Activated T-helper 1 cell treated with anti-CD3 and anti-CD28 coated beads, Interleukin-2, amount 50 U/mL, for 16 hours (primary cell): Measurements from ENCODE around the gene USP32.

Experiments used
- DNase-seq, 2 donors: peaks; one replicate each; pipeline ENCODE4 v3.0.0-alpha.2; 2020; ENCODE audit warnings: low read depth in 1 of 2, low spot score in 1 of 2

Gene USP32

DNA sequence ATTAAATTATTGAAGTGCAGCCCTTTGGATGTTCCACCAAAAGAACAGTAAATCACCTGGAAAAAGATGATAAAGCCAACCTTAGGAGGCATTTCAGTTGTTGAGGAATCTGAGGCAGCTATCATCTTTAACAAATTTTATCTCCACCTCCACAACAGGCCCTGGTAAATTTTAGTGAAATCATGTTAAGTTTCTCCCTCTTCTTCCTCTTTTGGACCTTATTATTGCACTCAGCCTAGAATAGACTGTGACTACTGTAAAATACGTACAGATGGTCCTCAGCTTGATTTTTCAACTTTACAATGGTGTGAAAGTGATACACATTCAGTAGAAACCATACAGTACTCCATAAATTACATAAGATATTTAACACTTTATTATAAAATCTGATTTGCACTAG, 90.3 kb downstream of the USP32 start:
- DNase-seq: no peak

DNA sequence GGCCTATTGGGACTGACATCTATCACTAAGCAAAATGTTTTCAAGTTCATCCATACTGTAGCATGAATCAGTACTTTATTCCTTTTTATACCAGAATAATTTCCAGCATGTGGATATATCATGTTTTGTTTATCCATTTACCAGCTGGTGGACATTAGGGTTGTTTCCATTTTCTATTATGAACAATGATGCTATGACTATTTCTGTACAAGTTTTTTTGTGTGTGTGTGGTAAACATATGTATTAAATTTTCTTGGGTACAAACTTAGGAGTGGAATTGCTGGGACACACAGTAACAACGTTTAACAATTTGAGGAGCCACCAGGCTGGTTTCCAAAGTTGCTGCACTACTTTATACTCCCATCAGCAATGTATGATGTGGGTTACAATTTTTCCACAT, 91.0 kb downstream of the USP32 start:
- no peak for DNase-seq

DNA sequence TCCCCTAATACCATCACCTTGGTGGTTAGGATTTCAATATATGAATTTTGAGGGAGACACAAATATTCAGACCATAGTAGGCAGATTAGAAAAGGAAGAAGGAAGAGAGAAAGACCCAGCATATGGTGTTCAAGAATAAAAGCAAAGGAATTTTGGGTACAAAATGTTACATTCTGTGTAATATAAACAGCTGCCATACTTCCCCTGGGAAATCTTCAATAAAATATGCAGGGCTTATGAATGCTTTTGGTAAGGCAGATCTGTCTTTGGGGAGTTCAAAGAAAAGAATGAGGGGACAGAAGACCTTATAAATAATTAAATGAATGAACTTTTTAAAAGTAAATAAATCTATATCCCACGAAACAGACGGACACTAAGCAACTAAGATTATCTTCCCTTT, 91.9 kb downstream of the USP32 start:
- DNase-seq: no peak

DNA sequence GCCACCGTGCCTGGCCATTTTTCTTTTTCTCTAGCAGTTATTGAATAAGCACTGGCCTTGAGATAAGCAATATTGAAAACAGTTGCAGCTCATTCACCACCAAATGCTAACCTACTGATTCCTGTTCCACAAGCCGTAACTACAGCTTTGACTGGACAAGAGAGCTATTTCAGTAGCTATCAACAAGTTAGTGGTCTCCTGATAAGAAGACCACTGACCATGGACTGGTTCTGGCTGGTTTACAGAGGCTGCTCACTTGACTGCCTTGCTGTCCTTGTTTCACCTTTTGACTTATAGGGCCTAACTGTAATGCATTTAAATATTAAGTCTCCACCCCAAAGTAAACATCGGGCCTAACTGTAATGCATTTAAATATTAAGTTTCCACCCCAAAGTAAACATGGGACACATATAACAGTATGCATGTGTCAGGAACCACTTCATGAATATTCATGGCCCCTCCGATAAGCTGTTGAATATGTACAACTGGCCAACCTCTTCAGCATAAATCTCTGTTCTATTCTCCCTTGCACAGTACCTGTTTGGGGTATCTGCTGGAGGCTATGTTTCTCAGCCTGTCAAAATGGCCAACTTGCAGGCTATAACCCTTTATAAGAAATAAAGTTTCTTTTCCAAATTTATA, 94.1 kb downstream of the USP32 start:
- DNase-seq: no peak

DNA sequence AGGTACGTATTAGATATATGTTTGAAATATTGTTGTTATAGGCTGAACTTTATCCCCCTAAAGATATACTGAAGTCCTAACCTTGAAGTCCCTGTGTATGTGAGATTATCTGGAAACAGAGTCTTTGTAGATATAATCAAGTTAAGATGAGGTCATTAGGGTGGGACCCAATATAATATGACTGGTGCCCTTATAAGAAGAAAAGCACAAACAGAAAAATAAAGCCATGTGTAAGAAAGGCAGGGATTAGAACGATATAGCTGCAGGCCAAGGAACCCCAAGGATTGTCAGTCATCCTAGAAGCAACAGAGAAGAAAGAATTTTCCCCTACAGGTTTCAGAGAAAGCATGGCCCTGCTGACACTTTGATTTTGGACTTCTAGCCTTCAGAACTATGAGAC, 95.8 kb downstream of the USP32 start:
- DNase-seq: no peak

DNA sequence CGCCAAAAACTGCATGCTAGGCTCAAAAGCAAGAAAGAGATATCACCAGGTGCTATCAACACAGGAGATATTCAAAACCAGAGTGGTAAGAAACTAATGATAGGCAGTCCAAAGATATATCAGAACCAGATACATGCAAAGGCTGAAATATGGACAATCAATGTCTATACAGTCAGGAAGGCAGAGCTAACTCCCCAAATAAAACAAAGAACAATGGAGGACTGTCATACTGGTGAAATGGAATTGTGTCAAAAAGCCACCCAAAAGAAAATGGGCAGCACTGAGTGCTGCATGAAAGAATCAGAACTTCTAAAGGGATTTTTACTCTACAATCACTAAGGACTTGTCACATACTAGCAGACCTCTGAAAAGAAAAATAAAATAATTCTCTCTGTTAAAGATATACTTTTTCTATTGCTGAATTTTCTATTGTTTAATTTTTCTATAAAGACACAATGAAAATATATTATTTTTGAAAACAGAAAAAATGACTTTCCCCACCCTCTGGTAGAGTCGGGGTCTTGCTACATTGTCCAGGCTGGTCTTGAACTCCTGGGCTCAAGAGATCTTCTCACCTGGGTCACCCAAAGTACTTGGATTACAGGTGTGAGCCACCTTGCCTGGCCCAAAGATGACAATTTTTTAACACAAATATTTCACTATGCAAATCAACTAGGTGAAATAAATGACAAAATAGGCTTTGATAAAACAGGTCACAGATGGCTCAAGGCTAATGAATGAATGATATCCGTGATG, 98.2 kb downstream of the USP32 start:
- DNase-seq: no peak

DNA sequence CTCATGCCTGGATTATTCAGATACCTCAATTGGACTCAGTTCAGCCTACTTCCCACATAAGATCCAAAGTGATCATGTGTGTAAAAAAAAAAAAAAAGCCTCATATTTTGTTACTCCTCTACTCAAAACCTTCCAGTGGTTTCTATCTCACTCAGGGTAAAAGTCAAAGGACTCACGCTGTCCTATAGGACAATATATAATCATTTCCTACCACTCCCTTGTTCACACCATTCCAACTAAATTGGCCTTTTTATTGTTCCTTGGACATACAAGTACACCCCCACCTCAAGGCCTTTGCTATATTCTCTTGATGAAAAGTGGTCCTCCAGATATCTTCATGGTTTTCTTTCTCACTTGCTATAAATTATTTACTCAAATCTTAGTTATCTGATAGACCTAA, 99.2 kb downstream of the USP32 start:
- DNase-seq: no peak

DNA sequence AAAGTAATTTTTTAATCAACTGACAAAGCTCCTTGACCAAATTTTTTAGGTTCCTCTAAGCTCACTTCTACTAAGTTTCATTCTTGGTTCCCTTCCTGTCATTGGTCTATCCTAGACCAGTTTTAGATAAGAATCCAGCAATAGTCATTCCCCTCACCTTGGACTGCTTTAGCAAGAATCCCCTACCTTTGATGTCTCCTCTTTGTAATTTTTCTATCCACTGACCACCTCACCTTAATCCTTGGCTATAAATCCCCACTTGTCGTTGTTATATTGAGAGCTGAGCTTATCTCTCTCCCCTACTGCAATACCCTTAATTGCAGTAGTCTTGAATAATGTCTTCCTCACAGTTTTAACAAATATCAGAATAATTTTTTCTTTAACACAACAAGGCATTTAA, 107.2 kb downstream of the USP32 start:
- DNase-seq: no peak

DNA sequence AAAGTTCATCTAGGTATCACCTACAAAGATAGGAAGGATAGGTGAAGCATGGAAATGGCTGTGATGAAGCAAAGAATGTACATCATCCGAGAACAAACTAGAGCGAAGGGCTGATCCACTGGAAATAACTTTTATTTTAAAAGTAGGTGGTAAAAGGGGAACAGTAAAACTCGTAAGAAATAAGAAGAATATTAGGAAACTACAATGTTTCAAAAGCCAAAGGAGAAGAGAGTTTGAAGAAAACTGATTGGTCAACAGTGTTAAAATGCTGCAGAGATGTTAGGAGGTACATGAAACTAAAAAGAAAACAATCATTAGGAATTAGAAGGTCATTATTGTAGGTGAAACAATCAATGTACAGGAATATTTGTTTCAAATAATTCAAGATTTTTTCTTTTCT, 108.1 kb downstream of the USP32 start:
- no peak for DNase-seq

DNA sequence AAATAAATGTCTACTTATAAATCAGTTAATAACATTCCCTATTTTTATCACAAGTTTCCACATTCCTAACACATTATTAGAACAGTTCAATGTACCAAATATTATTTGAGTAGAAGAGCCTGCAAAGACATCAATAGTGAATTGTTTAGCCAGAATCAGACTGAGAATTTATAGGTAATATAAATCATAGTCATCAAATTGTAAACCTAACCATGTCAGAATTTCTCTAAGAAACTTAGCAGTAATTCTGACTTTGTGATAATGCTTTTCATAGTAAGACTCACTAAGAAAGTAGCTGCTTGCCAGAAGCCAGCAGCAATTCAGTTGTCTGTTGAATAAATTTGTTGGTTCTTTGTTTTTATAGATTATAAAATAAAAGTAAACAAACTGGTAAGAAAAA, 111.3 kb downstream of the USP32 start:
- no peak for DNase-seq

DNA sequence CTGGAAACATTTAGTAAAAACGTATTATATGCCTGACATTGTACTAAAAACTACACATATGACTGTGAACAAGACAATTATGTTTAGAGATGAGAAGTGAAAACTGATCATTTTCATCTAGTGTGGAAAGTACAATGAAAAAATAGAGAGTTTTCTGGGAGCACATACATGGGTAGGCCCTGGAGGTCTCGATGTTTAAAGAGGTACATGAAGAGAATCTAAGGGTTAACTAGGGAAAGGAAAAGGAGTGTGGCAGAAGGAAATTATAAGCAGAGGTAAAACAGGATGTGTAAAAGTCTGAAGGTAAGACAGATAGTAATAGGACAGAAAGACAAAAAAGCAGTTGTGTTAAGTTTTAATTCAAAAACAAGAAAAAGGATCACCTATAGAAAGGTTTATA, 113.7 kb downstream of the USP32 start:
- DNase-seq: no peak

DNA sequence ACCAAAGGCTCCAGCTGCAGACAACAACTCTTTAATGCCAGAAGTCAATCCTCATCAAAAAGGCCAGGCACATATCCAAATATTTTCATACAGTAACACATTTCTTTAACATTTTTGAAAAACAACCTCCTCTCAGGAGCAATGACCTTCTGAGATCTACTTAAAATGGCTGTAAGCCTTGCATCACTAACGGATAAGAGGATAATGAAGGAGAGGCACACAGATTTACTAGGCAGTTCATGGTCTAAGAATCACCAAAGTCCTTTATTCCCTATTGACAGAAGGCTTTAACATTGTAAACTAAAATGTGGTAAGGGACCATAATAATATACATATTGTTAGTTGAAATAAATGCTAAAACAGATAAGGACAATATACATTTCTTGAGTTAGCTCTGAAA, 114.7 kb downstream of the USP32 start:
- no peak for DNase-seq

DNA sequence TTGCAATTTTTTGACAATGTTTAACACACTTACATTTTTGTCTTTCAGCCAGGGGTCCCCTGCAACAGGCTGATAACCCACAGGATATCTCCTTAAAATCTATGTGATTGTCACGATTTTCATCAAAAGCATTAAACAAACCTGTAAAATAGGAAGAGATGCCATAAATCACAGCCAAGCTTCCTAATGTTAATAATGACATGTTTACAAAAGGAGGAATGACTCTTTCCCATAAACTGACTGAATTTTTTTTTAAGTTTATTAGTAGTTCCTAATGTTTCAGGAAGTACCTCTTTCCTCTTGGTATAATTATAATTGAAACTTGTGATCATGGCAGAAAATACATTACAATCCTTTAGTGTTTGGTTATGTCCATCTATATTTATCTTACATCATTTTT, 122.5 kb downstream of the USP32 start:
- no peak for DNase-seq

DNA sequence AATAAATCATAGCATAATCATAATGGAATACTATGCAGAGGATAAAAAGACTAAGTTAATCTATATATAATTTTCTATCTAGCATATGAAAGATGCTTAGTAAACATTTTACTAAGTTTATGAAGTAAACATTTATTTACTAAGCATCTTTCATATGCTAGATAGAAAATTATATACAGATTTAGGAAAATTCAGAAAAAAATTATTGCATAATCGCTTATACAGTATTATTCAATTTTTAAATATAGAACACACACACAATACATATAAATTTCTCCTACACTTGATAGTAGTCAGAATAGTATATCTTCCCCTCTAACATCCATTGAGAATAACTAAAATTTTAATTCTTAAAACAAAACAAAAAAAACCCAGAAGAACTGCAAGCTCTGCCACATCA, 131.4 kb downstream of the USP32 start:
- DNase-seq: no peak

DNA sequence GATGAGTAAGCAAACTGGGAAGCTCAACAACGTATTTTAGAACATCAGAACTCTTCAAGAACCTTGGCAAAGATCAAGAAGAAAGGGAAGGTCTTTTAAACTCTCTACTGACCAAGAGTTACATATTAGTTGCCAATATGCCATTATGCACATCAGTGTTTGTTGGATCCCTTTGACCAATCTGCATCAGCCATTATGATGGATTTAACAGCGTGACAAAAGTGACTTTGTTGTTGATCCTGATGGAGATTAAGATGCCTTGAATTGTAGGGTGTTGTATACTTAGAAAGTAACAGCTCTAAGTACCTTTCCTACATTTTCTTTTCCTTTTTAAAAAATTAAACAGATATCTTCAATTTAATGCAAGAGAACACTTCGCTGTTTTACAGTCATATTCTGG, 133.6 kb downstream of the USP32 start:
- DNase-seq: no peak

DNA sequence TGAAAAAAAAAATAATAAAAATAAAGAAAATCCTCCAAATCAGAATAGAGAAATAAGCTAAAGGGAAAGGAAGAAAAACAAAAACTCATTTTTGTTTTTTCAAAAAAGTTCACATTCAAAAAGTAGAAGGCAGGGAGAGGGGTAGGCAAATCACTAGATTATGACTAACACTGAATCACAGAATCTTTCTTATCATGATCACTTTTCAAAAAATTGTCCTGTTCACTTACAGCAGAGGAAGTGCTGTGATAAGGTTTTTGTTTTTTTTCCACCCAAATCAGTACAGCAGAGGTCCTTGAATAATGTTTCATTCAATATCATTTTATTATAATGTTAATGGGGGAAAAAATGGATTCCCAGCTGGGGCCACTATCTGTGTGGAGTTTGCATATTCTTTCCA, 135.8 kb downstream of the USP32 start:
- no peak for DNase-seq

DNA sequence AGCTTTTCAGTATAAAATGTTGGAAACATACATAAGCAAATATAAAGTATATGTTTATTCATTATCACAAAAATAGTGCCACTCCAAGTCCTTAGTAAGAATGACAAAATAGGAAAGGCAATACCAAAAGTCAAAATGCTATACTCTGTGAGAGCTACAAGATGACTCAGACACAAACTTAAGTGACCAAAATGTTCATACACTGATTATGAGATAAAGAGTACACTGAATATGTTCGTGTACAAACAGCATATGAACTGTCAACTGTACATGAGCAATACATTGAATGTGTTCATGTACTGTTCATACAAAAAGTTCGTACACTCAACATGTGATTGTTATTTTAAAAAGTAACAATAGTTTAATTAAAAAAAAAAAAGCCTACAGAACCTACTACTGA, 138.9 kb downstream of the USP32 start:
- DNase-seq: no peak

DNA sequence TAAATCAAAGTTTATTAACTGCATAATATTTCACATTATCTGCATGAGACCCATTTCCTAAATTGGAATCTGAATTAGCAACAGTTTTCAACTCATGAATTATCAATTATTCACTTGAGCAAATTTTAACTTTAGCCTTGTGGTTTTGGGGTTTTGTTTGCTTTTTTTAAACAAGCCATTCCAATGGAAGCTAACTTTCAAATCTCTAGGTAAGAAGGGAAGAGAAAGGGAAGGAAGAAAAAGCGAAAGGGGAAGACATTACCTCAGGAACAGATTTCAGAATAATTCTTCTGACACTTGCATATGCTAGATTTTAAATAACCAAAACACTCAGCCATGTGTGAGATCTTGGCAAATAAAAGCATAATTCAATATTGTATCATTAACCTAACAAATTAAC, 139.5 kb downstream of the USP32 start:
- no peak for DNase-seq

DNA sequence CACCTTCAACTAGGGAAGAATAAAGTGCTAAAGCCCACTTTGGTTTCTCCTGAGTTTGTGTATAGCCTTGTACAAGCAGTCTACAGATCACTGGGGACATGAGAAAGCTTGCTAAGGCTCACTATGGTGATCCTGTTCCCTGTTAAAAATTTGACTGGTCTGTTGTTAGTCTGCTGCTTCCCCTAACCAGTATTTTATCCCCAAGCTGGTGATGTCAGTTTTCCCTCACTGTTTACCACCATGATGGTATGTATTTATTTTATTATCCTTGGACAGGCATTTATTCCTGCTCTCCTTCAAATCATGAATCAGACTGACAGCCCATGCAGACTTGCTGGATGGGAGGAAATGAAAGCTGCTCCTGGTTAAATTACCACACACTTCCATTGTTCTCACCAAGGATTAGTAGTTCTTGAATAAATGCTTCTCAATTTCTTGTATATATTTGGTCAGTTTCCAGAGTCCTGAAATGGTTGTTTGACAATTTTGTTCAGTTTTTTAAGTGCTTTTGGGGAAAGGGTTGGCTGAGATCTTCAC, 142.6 kb downstream of the USP32 start:
- DNase-seq: no peak

DNA sequence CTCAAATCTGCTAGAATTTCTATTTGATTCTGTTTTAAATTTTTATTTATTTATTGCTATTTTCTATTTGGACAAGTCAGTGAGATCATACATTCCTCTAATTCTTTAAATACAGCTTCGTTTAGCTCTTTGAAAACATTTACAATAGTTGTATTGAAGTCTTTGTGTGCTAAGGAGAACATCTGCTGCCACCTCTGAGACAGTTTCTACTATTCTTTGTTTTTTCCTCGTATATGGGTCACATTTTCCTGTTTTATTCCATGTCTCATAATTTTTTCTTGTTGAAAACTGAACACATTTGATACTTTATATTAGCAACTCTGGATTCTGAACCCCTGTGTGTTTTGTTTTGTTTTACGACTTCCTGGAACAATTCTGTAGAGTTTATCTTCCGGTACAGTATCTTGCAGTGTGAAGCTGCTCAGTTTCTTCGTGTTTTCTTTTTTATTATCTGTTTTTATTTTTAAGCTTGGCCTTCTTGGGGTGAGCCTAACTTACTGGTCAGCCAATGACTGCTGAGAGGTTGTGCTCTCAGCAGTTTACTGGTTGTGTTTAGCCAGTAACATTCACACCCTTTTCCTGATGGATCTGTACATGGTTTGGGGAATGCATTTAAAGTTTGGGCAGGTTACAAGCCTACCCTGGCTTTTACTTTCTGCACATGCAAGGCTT, 143.2 kb downstream of the USP32 start:
- no peak for DNase-seq

DNA sequence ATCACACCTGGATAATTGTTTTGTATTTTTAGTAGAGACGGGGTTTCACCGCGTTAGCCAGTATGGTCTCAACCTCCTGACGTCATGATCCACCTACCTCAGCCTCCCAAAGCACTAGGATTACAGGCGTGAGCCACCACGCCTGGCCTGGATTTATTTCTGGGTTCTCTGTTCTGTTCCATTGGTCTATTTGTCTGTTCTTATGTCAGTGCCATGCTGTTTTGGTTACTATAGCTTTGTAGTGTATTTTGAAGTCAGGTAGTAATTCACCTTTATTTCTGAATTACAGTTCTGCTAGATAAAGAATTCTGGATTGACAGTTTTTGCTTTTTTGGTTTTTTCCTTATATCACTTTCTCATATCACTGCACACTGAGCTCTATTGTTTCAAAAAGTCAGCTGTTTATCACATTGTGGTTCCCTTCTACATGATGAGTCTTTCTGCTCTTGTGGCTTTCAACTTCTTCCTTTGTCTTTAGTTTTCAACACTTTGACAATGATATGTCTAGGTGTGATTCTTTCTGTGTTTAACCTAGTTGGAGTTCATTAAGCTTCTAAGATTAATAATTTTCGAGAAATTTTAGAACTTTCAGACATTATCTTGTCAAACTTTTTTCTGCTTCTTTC, 144.0 kb downstream of the USP32 start:
- no peak for DNase-seq

DNA sequence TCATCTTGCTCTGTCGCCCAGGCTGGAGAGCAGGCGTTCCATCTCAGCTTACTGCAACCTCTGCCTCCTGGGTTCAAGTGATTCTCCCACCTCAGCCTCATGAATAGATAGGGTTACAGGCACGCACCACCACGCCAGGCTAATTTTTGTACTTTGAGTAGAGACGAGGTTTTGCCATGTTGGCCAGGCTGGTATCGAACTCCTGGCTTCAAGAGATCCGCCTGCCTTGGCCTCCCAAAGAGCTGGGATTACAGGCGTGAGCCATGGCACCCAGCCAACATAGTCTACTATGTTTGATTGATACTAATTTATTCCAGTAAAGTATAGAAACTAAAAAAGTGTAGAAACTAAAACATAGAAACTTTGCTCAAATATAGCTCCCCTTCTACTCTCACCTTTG, 147.3 kb downstream of the USP32 start:
- DNase-seq: no peak
